Endothelial cell of umbilical vein (primary cell): ENCODE measurements around the gene NAA60. TPM values are rescaled to one million over a fixed set of nuclear protein-coding genes. Genes with fewer than 3 reads are reported as not detected.

Source experiments
- BruUV-seq: library from RNA; stranded (reverse); fragments of 400-500 nt; replicated peaks from 2 replicates; lab custom pipeline; 2021; lab: Mats Ljungman, UMichigan
- CTCF ChIA-PET: fragments of 300-600, 350-600 bp; sonication (Branson Sonifier 250); formaldehyde crosslinking; loops from one replicate; lab custom pipeline; 2021; ENCODE audit warnings: antibody characterized with exemption, inconsistent platforms; lab: Charles Lee
- POLR2A ChIA-PET: fragments of 300-600, 350-600 bp; sonication (Branson Sonifier 250); formaldehyde crosslinking; loops from one replicate; lab custom pipeline; 2021; ENCODE audit warnings: antibody characterized with exemption, inconsistent platforms; lab: Charles Lee
- DNase-seq: peaks from one replicate; pipeline ENCODE4 v3.0.0-alpha.2; 2011; ENCODE audit warnings: low read depth, low spot score
- FAIRE-seq: peaks from 2 replicates; lab custom pipeline; 2011; peaks lifted over from hg19 to GRCh38; lab: Jason Lieb, UNC
- H2AFZ ChIP-seq: 2 replicates; pipeline ENCODE4 v1.6.0; 2012; ENCODE audit warnings: low read depth, low read length, control low read depth, inconsistent platforms
- H3K27ac ChIP-seq: 2 replicates; pipeline ENCODE4 v1.5.1; 2011; ENCODE audit warnings: low read depth, mild to moderate bottlenecking, control low read depth, low read length, moderate library complexity; ENCODE audit not compliant: insufficient read depth
- H3K27me3 ChIP-seq, 2 experiments: 2 replicates each; pipeline versions ENCODE4 v1.6.0 to v1.6.1; 2011; ENCODE audit warnings: low read length in 2 of 2, mixed read lengths in 1 of 2; ENCODE audit not compliant: control insufficient read depth in 2 of 2, insufficient read depth in 2 of 2
- H3K36me3 ChIP-seq, 2 experiments: 2 replicates in 1 of 2; 3 replicates in 1 of 2; pipeline ENCODE4 v1.5.1; 2011; ENCODE audit warnings: low read length in 2 of 2, mild to moderate bottlenecking in 1 of 2, moderate library complexity in 1 of 2; ENCODE audit not compliant: control insufficient read depth in 2 of 2, insufficient read depth in 2 of 2; ENCODE audit errors: extremely low read depth in 1 of 2
- H3K4me1 ChIP-seq: 3 replicates; pipeline ENCODE4 v1.5.1; 2011; ENCODE audit warnings: mild to moderate bottlenecking, low read length; ENCODE audit not compliant: control insufficient read depth, insufficient read depth; ENCODE audit errors: extremely low read depth
- H3K4me2 ChIP-seq: 2 replicates; pipeline ENCODE4 v1.6.1; 2011; ENCODE audit warnings: low read length, control low read depth, mixed read lengths; ENCODE audit not compliant: insufficient read depth
- H3K4me3 ChIP-seq, 3 experiments: fragments of 200-600 bp in 1 of 3; sonication (generic), shearing (Covaris generic) in 1 of 3; replicated peaks in 1 of 3; 2 replicates each; pipeline ENCODE4 v1.5.1; 2011 to 2016; ENCODE audit warnings: control low read depth in 3 of 3, low read length in 3 of 3, mild to moderate bottlenecking in 2 of 3, inconsistent platforms in 1 of 3, low read depth in 1 of 3, moderate library complexity in 1 of 3; ENCODE audit not compliant: insufficient read depth in 1 of 3
- H3K79me2 ChIP-seq: 2 replicates; pipeline ENCODE4 v1.6.0; 2012; ENCODE audit warnings: low read length, inconsistent platforms; ENCODE audit not compliant: control insufficient read depth, insufficient read depth
- H3K9ac ChIP-seq: replicated peaks from 2 replicates; pipeline ENCODE3; 2011; ENCODE audit warnings: low read length, control low read depth; ENCODE audit not compliant: insufficient read depth; ENCODE audit errors: extremely low read depth
- H3K9me1 ChIP-seq: replicated peaks from 3 replicates; pipeline ENCODE4 v1.6.0; 2011; ENCODE audit warnings: mild to moderate bottlenecking, low read length; ENCODE audit not compliant: control insufficient read depth, insufficient read depth; ENCODE audit errors: extremely low read depth
- H3K9me3 ChIP-seq: replicated peaks from 2 replicates; pipeline ENCODE4 v1.5.1; 2012; ENCODE audit warnings: low read length, inconsistent platforms; ENCODE audit not compliant: control insufficient read depth, insufficient read depth
- H4K20me1 ChIP-seq: replicated peaks from 2 replicates; pipeline ENCODE3; 2011; ENCODE audit warnings: mild to moderate bottlenecking, low read length; ENCODE audit not compliant: control insufficient read depth, insufficient read depth; ENCODE audit errors: extremely low read depth
- EZH2 ChIP-seq: IDR thresholded peaks from 2 replicates; pipeline ENCODE4 v1.6.1; 2012; ENCODE audit warnings: borderline replicate concordance, low read depth, mild to moderate bottlenecking, moderate library complexity, low read length, inconsistent platforms; ENCODE audit not compliant: severe bottlenecking
- FOS ChIP-seq: IDR thresholded peaks from 2 replicates; pipeline ENCODE4 v1.6.1; 2011; ENCODE audit warnings: mild to moderate bottlenecking, low read length, moderate library complexity, borderline replicate concordance; ENCODE audit not compliant: insufficient read depth
- GATA2 ChIP-seq: IDR thresholded peaks from 2 replicates; pipeline ENCODE4 v1.7.0; 2011; ENCODE audit warnings: low read depth, mild to moderate bottlenecking, moderate library complexity, mixed read lengths, low read length; ENCODE audit not compliant: insufficient read length, insufficient read depth
- JUN ChIP-seq: IDR thresholded peaks from 2 replicates; pipeline ENCODE4 v1.6.1; 2011; ENCODE audit warnings: borderline replicate concordance, low read depth; ENCODE audit not compliant: insufficient read length, insufficient read depth
- MAX ChIP-seq: IDR thresholded peaks from 2 replicates; pipeline ENCODE4 v1.6.1; 2011; ENCODE audit not compliant: insufficient read depth, insufficient read length
- MYC ChIP-seq: IDR thresholded peaks from one replicate; pipeline ENCODE4 v1.6.1; 2011; ENCODE audit warnings: mild to moderate bottlenecking, low read depth, low read length
- POLR2A ChIP-seq: IDR thresholded peaks from 2 replicates; pipeline ENCODE4 v1.6.1; 2012; ENCODE audit warnings: low read depth, mild to moderate bottlenecking, control low read depth, low read length
- POLR2AphosphoS5 ChIP-seq: IDR thresholded peaks from 2 replicates; pipeline ENCODE4 v1.6.1; 2012; ENCODE audit warnings: low read depth, mild to moderate bottlenecking, control low read depth, low read length, moderate library complexity; ENCODE audit not compliant: insufficient read depth
- dilution Hi-C: fragments of 300-500 bp; cut with MboI; formaldehyde crosslinking; loops from one replicate; pipeline ENCODE4 v1.15.0; 2019; ENCODE audit warnings: low sequenced_read_pairs; ENCODE audit not compliant: extremely low pct_ligation_motif_present
- intact Hi-C: fragments of 100-400 bp; cut with micrococcal nuclease; formaldehyde crosslinking; loops from one replicate; pipeline ENCODE4 v1.10.0; 2022
- polyA plus RNA-seq, 4 experiments: library from polyadenylated mRNA; depleted of rRNA in 3 of 4; stranded (reverse) in 3 of 4; unstranded in 1 of 4; fragments of >200 nt; gene quantifications; 2 replicates each; pipeline versions ENCODE4 v1.2.1 to v1.2.3, GENCODE V29; 2011 to 2012; ENCODE audit warnings: missing spikeins in 1 of 4
- total RNA-seq: library from RNA; stranded (reverse); gene quantifications from 2 replicates; pipeline ENCODE4 v1.2.3, GENCODE V29; 2021
- TF ChIP-seq, protein P1 (sequence below), 2 donors: IDR thresholded peaks; 1 replicate in 1 of 2; 2 replicates in 1 of 2; pipeline ENCODE4 v1.5.1; 2011; ENCODE audit warnings: low read length in 2 of 2, mild to moderate bottlenecking in 2 of 2, moderate library complexity in 2 of 2, control low read depth in 1 of 2, inconsistent platforms in 1 of 2, low read depth in 1 of 2; ENCODE audit not compliant: insufficient read depth in 1 of 2; ENCODE audit errors: extremely low read depth in 1 of 2

The NAA60 gene
- total and polyA plus RNA-seq, 2 donors (not counting 3 experiments of a cell fraction or from before 2014, with no cell fraction given) = 22.1 to 42.9 TPM

DNA sequence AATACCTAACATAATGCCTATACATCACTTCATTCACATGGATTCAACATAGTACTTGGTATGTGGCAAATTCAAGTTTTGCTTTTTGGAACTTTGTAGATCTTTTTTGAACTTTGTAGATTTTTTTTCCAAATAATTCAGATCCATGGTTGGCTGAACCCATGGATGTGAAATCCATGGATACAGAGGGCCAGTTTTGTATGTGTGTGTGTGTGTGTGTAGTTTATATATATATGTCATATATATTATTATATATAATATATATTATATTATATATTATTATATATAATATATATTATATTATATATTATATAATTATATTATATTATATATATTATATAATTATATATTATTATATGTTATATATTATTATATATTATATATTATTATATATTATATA, 85.7 kb downstream of the NAA60 start:
- DNase-seq = no peak
- H3K9ac ChIP-seq = no peak overlapping the region
- H4K20me1 ChIP-seq = no peaks in the 10 kb centered on the region
- H3K4me2 ChIP-seq = no peak overlapping the region
- peaks cover 0 to 26% of the 10 kb centered on the region in 2 experiments for H3K36me3 ChIP-seq
- H3K9me1 ChIP-seq = no peaks in the 10 kb centered on the region
- no TSS peak for BruUV-seq
- intact Hi-C loops = no loop called here
- no peaks in the 10 kb centered on the region for H3K27me3 ChIP-seq
- H3K9me3 ChIP-seq = no peaks in the 10 kb centered on the region
- no peak for TF ChIP-seq GATA2
- TF ChIP-seq FOS = no peak
- ChIA-PET POLR2A (no interaction called here), CTCF (no interaction called here)
- H3K27ac ChIP-seq = no peak overlapping the region
- no peak overlapping the region for H2AFZ ChIP-seq
- H3K4me3 ChIP-seq = no peak overlapping the region
- H3K79me2 ChIP-seq = no peaks in the 10 kb centered on the region
- dilution Hi-C loops = no loop called here
- FAIRE-seq = no peak
- H3K4me1 ChIP-seq = no peaks in the 10 kb centered on the region

GRCh38 chr16:3530371-3530914, 87.0 kb downstream of the NAA60 start:
- ChIA-PET POLR2A (no interaction called here), CTCF (no interaction called here)
- intact Hi-C loops (no loop called here), dilution Hi-C loops (no loop called here)
- Histone ChIP-seq H3K4me3 (no peak overlapping the region), H3K27me3 (no peaks in the 10 kb centered on the region), H2AFZ (no peak overlapping the region), H3K36me3 (peaks cover 0 to 31% of the 10 kb centered on the region in 2 experiments), H3K9me3 (no peaks in the 10 kb centered on the region), H3K9ac (no peak overlapping the region), H3K9me1 (no peaks in the 10 kb centered on the region), H3K79me2 (no peaks in the 10 kb centered on the region), H4K20me1 (no peaks in the 10 kb centered on the region), H3K27ac (no peak overlapping the region), H3K4me2 (no peak overlapping the region), H3K4me1 (no peaks in the 10 kb centered on the region)
- DNase-seq (no peak), FAIRE-seq (no peak)
- no peak for TF ChIP-seq GATA2
- TF ChIP-seq, protein P1, sequence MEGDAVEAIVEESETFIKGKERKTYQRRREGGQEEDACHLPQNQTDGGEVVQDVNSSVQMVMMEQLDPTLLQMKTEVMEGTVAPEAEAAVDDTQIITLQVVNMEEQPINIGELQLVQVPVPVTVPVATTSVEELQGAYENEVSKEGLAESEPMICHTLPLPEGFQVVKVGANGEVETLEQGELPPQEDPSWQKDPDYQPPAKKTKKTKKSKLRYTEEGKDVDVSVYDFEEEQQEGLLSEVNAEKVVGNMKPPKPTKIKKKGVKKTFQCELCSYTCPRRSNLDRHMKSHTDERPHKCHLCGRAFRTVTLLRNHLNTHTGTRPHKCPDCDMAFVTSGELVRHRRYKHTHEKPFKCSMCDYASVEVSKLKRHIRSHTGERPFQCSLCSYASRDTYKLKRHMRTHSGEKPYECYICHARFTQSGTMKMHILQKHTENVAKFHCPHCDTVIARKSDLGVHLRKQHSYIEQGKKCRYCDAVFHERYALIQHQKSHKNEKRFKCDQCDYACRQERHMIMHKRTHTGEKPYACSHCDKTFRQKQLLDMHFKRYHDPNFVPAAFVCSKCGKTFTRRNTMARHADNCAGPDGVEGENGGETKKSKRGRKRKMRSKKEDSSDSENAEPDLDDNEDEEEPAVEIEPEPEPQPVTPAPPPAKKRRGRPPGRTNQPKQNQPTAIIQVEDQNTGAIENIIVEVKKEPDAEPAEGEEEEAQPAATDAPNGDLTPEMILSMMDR (IDR thresholded peaks at IDR 0.05; ENCODE audit: extremely low read depth in 1 of 2, insufficient read depth in 1 of 2, low read depth in 1 of 2, low read length in 2 of 2) = no peak
- no peak for TF ChIP-seq POLR2A
- TF ChIP-seq EZH2 = no peak
- no peak for TF ChIP-seq POLR2AphosphoS5
- TF ChIP-seq MYC = no peak
- TF ChIP-seq MAX = no peak
- TF ChIP-seq JUN = no peak
- no peak for TF ChIP-seq FOS
- BruUV-seq = no TSS peak
